Measurements from ENCODE around the gene SLC8B1.

DNA sequence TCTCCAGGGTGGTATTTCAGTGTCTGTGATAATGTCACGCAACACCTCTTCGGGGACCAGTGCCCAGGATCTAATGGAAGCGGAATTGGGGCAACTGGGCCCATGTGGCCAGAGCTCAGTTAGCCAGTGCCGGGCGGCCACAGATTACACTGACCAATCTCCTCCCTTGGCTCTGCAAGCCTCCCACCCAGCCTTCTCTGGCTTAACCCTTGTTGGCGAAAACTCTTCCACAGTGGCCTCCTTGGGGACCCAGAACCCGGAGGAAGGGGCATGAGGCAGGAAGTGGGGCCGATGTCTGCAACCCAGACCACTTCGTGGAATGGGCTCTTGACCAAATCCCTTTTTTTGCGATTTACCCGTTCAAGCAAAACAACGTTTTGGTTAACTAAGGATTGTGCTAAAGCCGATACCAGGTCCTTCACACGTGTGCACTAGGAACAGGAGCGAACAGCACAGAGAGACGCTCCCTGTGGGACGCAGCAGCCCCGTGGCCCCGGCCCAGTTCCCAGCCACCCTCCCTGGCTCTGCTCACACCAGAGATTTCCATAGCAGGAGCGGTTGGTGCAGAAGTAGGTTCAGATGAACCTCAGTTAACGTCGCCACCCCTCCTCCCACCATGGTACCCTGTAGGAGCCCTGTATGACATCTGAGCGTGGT is 38.2 kb downstream of the SLC8B1 start:
- TF ChIP-seq, protein P1, sequence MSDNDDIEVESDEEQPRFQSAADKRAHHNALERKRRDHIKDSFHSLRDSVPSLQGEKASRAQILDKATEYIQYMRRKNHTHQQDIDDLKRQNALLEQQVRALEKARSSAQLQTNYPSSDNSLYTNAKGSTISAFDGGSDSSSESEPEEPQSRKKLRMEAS (IDR thresholded peaks at IDR 0.05; ENCODE audit: insufficient read depth, insufficient read length), result no peak
- TF ChIP-seq, protein P2, sequence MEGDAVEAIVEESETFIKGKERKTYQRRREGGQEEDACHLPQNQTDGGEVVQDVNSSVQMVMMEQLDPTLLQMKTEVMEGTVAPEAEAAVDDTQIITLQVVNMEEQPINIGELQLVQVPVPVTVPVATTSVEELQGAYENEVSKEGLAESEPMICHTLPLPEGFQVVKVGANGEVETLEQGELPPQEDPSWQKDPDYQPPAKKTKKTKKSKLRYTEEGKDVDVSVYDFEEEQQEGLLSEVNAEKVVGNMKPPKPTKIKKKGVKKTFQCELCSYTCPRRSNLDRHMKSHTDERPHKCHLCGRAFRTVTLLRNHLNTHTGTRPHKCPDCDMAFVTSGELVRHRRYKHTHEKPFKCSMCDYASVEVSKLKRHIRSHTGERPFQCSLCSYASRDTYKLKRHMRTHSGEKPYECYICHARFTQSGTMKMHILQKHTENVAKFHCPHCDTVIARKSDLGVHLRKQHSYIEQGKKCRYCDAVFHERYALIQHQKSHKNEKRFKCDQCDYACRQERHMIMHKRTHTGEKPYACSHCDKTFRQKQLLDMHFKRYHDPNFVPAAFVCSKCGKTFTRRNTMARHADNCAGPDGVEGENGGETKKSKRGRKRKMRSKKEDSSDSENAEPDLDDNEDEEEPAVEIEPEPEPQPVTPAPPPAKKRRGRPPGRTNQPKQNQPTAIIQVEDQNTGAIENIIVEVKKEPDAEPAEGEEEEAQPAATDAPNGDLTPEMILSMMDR (IDR thresholded peaks at IDR 0.05; ENCODE audit: extremely low read depth in 1 of 2, insufficient read depth in 1 of 2, low read depth in 1 of 2, low read length in 2 of 2), result no peak
- TF ChIP-seq POLR2AphosphoS5 (IDR thresholded peaks at IDR 0.05; ENCODE audit: insufficient read depth, low read depth, low read length) (no peak), FOS (IDR thresholded peaks at IDR 0.05; ENCODE audit: borderline replicate concordance, insufficient read depth, low read length) (no peak), POLR2A (IDR thresholded peaks at IDR 0.05; ENCODE audit: low read depth, low read length) (no peak)
